ENCODE results near the gene WFDC2.

DNA sequence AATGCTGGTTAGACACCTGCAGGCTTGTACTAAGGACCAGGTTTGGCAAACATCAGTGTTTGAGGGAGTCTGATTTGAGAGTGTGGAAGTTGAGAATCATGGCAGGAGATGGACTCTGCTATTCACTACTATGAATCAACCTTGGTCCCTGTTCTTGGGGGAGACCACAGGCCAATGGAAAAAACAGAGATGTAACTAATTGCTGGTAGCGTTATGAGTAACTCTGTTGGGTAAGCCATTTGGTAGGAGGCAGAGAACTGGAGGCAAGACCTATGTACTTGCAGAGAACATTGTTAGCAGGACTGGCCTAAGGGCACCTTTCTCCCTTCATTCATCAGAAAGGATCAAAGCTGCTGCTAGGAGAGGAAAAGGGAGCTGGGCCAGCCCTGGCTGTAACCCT lies 8.3 kb upstream of the WFDC2 start:
- TF ChIP-seq, protein P1, sequence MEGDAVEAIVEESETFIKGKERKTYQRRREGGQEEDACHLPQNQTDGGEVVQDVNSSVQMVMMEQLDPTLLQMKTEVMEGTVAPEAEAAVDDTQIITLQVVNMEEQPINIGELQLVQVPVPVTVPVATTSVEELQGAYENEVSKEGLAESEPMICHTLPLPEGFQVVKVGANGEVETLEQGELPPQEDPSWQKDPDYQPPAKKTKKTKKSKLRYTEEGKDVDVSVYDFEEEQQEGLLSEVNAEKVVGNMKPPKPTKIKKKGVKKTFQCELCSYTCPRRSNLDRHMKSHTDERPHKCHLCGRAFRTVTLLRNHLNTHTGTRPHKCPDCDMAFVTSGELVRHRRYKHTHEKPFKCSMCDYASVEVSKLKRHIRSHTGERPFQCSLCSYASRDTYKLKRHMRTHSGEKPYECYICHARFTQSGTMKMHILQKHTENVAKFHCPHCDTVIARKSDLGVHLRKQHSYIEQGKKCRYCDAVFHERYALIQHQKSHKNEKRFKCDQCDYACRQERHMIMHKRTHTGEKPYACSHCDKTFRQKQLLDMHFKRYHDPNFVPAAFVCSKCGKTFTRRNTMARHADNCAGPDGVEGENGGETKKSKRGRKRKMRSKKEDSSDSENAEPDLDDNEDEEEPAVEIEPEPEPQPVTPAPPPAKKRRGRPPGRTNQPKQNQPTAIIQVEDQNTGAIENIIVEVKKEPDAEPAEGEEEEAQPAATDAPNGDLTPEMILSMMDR (IDR thresholded peaks at IDR 0.05), result no peak
- no peak for TF ChIP-seq POLR2A (IDR thresholded peaks at IDR 0.05)
